ENCODE data around the gene RRAGB. TPM values are rescaled to one million over a fixed set of nuclear protein-coding genes. Genes with fewer than 3 reads are reported as not detected.

RRAGB gene
- polyA plus RNA-seq, 3 donors: 8.7 to 27.8 (median 16.3) TPM

DNA sequence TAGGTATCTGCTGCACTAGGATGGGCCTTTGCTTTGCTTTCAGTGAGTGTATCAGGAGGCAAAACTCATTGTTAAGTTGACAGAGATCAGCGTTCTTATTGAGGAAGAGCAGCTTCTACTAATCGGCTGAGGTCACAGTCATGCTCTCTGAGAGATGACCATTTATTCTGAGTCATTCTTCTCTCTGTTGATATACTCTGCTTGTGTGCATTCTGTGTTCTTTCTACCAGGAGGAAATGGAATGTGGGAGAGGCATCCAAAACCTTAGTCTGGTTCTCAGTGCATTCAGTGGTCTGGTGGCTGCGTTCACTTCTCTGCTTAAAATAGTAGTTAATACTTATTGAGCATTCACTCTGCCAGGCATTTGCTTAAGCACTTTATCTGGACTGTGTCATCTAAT, 66.2 kb downstream of the RRAGB start:
- no peak overlapping the region for H2AFZ ChIP-seq (ENCODE audit: insufficient read depth, low read depth, low read length, poor library complexity, severe bottlenecking)

DNA sequence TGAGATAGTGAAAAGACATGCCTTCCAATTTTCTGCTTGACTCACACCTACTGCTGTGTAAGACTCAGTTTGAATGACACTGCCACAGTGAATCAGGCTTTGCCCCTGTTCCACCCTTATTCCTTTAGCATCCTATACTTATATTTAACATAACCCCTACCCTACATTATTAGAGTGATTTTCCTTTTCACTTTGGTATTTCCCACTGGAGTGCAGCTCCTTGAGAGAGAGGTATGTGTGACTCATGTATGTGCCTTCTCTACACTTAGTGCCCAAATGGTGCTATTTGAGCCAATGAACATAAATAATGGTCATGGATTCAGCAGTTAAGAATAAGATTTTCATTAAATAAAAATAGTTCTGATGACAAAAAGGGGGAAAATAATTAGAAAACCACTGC, 69.5 kb downstream of the RRAGB start:
- no peaks in the 10 kb centered on the region for H3K27me3 ChIP-seq (ENCODE audit: control insufficient read depth in 2 of 2, insufficient read depth in 2 of 2, low read length in 2 of 2)
- H3K27ac ChIP-seq (ENCODE audit: low read depth in 1 of 2, low read length in 2 of 2): no peak overlapping the region
- H3K9ac ChIP-seq (ENCODE audit: insufficient read depth, low read length, poor library complexity, severe bottlenecking): no peak overlapping the region
- H3K79me2 ChIP-seq (ENCODE audit: insufficient read depth, low read length): no peaks in the 10 kb centered on the region
- no peaks in the 10 kb centered on the region for H3K4me1 ChIP-seq (ENCODE audit: control insufficient read depth in 1 of 2, insufficient read depth in 2 of 2, low read length in 2 of 2)
- intact Hi-C loops (cut with micrococcal nuclease): no loop called here
- Mint-ChIP-seq H3K27me3 (ENCODE audit: low read depth in 3 of 3) (peaks cover 0 to 2% (median 0%) of the 10 kb centered on the region in 3 donors), H3K4me1 (no peaks in the 10 kb centered on the region), H3K9me3 (peaks cover 0 to 4% (median 1%) of the 10 kb centered on the region in 7 donors), H3K4me3 (no peak overlapping the region), H3K27ac (no peak overlapping the region), H3K36me3 (no peaks in the 10 kb centered on the region)
- DNase-seq: no peak
- H4K20me1 ChIP-seq (ENCODE audit: insufficient read depth, low read length): no peaks in the 10 kb centered on the region
- no peak for TF ChIP-seq CTCF (IDR thresholded peaks at IDR 0.05)
- H2AFZ ChIP-seq (ENCODE audit: insufficient read depth, low read depth, low read length, poor library complexity, severe bottlenecking): no peak overlapping the region
- H3K36me3 ChIP-seq (replicated peaks in 1 of 2; ENCODE audit: control insufficient read depth in 1 of 2, insufficient read depth in 2 of 2, low read length in 2 of 2): no peaks in the 10 kb centered on the region
- no peak overlapping the region for H3K4me3 ChIP-seq (replicated peaks in 1 of 3; ENCODE audit: low read depth in 2 of 3, low read length in 3 of 3)
- H3K9me3 ChIP-seq (replicated peaks in 1 of 2; ENCODE audit: control insufficient read depth in 1 of 2, insufficient read depth in 1 of 2, low read length in 2 of 2): no peaks in the 10 kb centered on the region
- H3K4me2 ChIP-seq (replicated peaks; ENCODE audit: extremely low read depth, low read length, poor library complexity, severe bottlenecking): no peak overlapping the region

More for the DNA sequence above, 66.2 kb downstream of the RRAGB start:
- no peak overlapping the region for H3K4me3 ChIP-seq (replicated peaks in 1 of 3; ENCODE audit: low read depth in 2 of 3, low read length in 3 of 3)
- Mint-ChIP-seq H3K4me1 (no peaks in the 10 kb centered on the region), H3K9me3 (peaks cover 0 to 7% (median 1%) of the 10 kb centered on the region in 7 donors), H3K4me3 (no peak overlapping the region), H3K27me3 (ENCODE audit: low read depth in 3 of 3) (no peaks in the 10 kb centered on the region), H3K36me3 (no peaks in the 10 kb centered on the region), H3K27ac (no peak overlapping the region)
- DNase-seq: no peak
- H3K36me3 ChIP-seq (replicated peaks in 1 of 2; ENCODE audit: control insufficient read depth in 1 of 2, insufficient read depth in 2 of 2, low read length in 2 of 2): no peaks in the 10 kb centered on the region
- no peak for TF ChIP-seq CTCF (IDR thresholded peaks at IDR 0.05)
- H3K9me3 ChIP-seq (replicated peaks in 1 of 2; ENCODE audit: control insufficient read depth in 1 of 2, insufficient read depth in 1 of 2, low read length in 2 of 2): no peaks in the 10 kb centered on the region
- no CpG with 5 or more reads among the region's 3 CpGs for WGBS (ENCODE audit: insufficient coverage)
- no peak overlapping the region for H3K4me2 ChIP-seq (replicated peaks; ENCODE audit: extremely low read depth, low read length, poor library complexity, severe bottlenecking)
- H3K4me1 ChIP-seq (ENCODE audit: control insufficient read depth in 1 of 2, insufficient read depth in 2 of 2, low read length in 2 of 2): no peaks in the 10 kb centered on the region
- H3K27ac ChIP-seq (ENCODE audit: low read depth in 1 of 2, low read length in 2 of 2): no peak overlapping the region
- intact Hi-C loops (cut with micrococcal nuclease): no loop called here
- H3K79me2 ChIP-seq (ENCODE audit: insufficient read depth, low read length): no peaks in the 10 kb centered on the region
- no peak overlapping the region for H3K9ac ChIP-seq (ENCODE audit: insufficient read depth, low read length, poor library complexity, severe bottlenecking)
- H3K27me3 ChIP-seq (ENCODE audit: control insufficient read depth in 2 of 2, insufficient read depth in 2 of 2, low read length in 2 of 2): no peaks in the 10 kb centered on the region
- H4K20me1 ChIP-seq (ENCODE audit: insufficient read depth, low read length): no peaks in the 10 kb centered on the region

Data from CD14-positive monocyte (primary cell).